Stimulated activated CD8-positive, alpha-beta memory T cell treated with anti-CD3 and anti-CD28 coated beads, Interleukin-4, amount 100 ng/mL, for 1 hour (primary cell): ENCODE results near the gene ATG4D.
"Not testable (repeated sequence)": the region's sequence is repeated elsewhere in the genome, so short reads cannot be mapped to it uniquely, and the experiment has no call there.

Experiments used
- DNase-seq, 2 donors: peaks; one replicate each; pipeline ENCODE4 v3.0.0-alpha.2; 2020; ENCODE audit warnings: low read depth in 2 of 2, low spot score in 1 of 2

Gene ATG4D

GRCh38 chr19:10550336-10550735 is 6.6 kb downstream of the ATG4D start:
- no peak for DNase-seq

GRCh38 chr19:10551006-10551405 is 7.3 kb downstream of the ATG4D start:
- DNase-seq = not testable (repeated sequence)

DNA sequence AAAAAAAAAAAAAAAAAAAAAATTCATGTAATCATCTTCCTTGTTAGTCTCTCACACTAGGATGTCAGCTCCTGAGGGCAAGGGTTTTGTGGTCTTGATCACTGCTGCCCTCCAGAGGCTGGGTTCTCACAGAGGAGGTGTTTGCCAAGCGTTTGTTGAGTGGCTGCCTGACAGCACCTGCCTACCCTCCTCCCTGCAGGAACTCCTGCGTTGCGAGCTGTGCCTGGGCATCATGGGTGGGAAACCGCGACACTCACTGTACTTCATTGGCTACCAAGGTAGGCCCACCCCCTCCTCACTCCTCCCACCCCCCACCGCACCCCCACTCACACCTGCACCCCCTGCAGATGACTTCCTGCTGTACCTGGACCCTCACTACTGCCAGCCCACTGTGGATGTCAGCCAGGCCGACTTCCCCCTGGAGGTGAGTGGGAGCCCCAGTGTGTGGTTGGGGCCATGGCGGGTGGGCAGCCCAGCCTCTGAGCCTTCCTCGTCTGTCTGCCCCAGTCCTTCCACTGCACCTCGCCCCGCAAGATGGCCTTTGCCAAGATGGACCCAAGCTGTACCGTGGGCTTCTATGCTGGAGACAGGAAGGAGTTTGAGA is 8.1 kb downstream of the ATG4D start:
- no peak for DNase-seq

- no peak for DNase-seq
These were observed 8.9 kb downstream of the ATG4D start for GRCh38 chr19:10552510-10553053.

- no peak for DNase-seq
These were observed 9.5 kb downstream of the ATG4D start for GRCh38 chr19:10553087-10553667.

DNA sequence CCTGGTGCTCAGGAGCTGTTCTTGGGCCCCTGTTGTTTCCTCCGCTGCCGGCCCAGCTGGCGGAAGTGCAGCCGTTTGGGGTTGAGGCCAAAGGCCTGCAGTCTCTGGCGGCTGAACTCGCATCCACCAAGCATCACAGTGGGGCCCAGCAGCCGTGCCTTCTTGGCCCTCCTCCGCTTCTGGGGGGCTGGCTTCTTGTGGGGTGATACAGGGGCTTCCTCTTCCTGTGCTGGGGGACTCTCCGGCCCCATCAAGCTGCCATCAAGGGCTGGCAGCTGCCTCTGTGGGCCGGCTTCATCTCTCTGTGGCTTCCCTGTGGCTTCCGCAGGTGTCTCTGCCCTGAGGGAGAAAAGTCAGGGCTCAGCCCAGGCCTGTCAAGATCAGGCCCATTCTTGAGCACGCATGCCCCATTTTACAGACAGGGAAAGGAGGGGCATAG is 10.3 kb downstream of the ATG4D start:
- DNase-seq = peak in 1 of 2 donors; percentile 50

DNA sequence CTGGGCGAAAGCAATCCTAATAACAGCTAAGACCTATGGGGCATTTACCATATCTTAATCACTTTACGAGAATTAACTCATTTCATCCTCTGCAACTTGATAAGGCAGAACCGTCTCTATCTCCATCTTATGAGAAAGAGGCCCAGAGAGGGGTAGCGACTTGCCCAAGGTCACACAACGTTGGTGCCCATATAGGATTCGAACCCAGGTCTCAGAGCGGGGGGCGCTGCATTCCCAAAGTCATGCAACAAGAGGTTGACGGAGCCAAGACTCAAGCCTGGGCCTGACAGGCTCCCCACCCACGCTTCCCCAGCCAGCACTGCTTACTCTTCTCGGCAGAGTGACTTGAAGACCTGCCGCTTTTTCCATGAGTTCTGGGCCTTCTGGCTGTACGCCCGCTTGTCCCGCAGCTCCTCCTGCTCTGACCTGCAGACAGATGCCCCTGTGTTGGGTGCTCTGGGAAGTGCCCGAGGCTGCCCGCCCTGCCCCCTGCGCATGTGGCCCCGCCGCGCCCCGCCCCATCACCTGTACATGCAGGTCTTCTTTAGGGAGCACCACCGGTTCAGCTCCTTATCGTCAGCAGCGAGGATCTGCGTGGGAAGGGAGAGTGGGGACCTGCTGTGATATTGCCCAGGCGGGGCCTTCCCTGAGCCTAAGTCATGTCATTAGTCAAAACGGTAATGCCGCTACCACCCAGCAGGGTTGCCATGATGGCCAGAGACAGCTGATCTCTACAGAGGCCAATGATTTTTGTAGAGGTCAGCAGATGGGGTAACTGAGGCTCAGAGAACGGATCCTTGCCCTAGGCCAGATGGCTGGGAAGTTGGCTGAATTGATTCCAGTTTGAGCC is 11.3 kb downstream of the ATG4D start:
- DNase-seq = no peak

GRCh38 chr19:10555610-10555973 is 11.9 kb downstream of the ATG4D start:
- DNase-seq = no peak

- DNase-seq = no peak
These were observed 14.0 kb downstream of the ATG4D start for GRCh38 chr19:10557603-10558197.

DNA sequence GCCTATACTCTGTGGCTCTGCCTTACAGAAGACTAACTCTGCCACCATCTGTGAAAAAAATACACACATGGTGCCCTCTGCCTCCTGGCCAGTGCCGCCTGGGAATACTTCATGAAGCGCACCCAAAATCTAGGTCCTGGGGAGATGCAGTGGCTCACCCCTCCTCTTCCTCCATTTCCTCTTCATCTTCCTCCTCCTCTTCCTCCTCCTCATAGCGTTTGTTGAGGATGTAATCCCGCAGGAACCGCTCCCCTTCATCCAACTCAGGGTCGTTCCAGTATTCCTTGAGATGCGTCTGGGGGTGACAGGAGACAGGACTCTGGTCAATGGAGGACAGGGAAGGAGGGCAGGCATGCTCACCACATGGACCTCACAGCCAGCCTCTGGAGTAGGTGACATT is 16.4 kb downstream of the ATG4D start:
- DNase-seq = no peak

DNA sequence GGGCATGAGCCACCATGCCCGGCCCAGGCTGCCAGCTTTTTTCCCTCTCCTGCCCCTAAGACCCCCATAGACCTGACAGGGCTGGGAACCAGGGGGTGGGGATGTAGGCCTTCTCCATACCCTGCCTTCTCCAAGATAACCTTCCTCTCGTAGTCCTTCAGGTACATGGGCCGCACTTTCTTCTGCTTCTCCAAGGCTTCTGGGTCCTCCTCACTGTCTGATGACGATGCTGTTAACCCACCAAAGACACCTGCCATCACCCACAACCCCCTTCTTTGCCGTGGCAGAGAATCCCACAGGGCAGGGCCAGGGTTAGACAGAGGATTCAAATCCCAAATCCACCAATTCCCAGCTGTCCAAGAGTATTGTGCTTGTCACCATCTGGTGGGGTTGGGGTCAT is 18.9 kb downstream of the ATG4D start:
- no peak for DNase-seq

DNA sequence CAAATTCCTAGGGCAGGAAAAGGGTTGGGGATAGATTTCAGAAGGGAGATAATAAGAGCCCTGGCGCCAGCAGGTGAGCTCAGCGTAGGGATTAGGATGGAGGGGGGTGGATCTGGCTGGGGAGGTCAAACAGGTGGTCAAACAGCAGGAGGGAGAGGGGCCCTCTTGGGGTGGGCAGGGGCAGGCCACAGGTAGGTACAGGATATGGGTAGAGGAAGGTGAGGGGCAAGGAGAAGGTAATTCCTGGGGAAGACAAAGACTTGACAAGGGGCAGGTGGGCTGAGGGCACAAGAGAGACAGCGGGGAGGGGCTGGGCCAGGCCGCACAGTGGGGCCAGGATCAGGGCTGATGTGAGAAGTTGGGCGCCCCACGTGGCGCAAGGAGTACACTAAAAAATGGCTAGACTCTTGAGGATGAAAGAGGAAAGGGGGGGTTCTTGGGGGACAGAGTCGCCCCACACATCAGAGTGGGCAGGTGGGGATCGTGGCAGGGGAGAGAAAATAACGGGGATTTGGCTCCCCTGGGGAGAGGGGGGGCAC is 21.4 kb downstream of the ATG4D start:
- DNase-seq = no peak

- DNase-seq = peak; percentile 87 to 98
These were observed 22.1 kb downstream of the ATG4D start, which contains the start of gene KRI1 for GRCh38 chr19:10565567-10566407. TSS of gene KRI1 (minus strand) at chr19:10566010. CDS start at chr19:10565999, 11 bp downstream.

DNA sequence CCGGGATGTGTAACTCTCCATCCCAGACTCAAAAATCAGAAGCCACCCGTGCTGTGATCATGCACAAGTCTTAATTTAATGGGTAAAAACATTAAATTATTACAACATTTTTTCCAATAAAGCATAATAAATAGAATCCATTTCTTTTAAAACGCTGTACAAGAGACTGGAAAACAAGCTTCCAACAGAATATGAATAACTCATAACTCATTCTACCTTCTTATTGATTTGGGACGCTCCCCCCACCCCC is 22.6 kb downstream of the ATG4D start:
- no peak for DNase-seq

DNA sequence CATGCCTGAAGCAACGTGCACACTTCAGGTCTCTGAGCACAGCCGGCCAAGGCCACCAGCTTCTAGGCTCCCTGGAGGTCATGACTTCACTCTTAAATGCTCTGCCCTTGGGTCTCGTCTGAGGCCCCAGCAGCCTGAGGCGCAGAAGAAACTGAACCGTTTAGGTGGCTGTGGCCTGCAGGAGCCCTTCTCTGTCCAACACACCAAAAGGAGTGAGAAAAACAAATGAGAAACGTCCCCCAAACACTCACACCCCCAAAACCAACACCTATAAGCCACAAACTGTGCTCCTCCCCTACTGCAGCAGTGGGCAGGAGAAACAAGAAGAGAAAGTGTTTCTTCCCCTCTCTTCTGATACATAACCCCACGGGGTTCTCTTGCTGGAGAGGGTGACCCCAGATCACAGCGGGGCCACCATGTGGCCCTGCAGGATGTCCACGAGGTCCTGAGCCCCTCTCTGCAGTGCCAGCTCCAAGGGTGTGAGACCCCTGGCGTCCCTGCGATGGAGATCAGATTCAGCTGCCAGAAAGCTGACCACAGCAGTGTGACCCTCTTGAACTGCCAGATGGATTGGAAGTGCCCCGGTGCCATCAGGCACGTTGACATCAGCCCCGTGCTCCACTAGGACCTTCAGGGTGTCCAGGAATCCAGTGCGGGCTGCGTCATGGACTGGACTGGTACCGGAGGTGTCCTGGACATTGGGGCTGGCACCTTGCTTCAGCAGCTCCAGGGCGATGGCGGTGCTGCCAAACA is 23.1 kb downstream of the ATG4D start:
- peak in 1 of 2 donors; percentile 38 for DNase-seq

DNA sequence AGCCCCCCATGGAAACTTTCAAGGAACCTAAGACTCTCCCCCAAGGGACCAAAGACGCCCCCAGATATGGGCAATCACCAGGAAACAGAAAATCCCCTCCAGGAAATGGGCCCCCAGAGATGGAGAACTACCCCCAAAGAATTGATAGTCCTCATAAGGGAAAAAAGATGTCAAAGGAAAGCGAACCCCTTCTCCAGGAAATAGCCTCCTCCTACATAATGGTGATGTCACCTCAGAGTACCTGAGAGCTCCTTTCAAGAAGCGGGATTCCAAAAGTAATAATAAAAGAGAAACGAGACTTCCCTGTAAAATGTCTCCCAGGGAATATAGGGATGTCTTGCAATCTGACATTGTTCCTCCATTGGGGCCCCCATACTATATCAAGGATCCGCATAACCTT is 24.0 kb downstream of the ATG4D start:
- DNase-seq = no peak

- DNase-seq = no peak
These were observed 24.5 kb downstream of the ATG4D start for GRCh38 chr19:10568062-10568825.

GRCh38 chr19:10568826-10569651 is 25.3 kb downstream of the ATG4D start, which contains the start of gene CDKN2D:
TSS of gene CDKN2D (minus strand) at chr19:10568979. CDS start at chr19:10568653, 326 bp downstream.
- peak; percentile 99 to 100 for DNase-seq
